ENCODE results near the gene THSD7A.

- no peak for TF ChIP-seq POLR2AphosphoS5 (IDR thresholded peaks at IDR 0.05; ENCODE audit: low read depth, low read length)
- TF ChIP-seq, protein P1, sequence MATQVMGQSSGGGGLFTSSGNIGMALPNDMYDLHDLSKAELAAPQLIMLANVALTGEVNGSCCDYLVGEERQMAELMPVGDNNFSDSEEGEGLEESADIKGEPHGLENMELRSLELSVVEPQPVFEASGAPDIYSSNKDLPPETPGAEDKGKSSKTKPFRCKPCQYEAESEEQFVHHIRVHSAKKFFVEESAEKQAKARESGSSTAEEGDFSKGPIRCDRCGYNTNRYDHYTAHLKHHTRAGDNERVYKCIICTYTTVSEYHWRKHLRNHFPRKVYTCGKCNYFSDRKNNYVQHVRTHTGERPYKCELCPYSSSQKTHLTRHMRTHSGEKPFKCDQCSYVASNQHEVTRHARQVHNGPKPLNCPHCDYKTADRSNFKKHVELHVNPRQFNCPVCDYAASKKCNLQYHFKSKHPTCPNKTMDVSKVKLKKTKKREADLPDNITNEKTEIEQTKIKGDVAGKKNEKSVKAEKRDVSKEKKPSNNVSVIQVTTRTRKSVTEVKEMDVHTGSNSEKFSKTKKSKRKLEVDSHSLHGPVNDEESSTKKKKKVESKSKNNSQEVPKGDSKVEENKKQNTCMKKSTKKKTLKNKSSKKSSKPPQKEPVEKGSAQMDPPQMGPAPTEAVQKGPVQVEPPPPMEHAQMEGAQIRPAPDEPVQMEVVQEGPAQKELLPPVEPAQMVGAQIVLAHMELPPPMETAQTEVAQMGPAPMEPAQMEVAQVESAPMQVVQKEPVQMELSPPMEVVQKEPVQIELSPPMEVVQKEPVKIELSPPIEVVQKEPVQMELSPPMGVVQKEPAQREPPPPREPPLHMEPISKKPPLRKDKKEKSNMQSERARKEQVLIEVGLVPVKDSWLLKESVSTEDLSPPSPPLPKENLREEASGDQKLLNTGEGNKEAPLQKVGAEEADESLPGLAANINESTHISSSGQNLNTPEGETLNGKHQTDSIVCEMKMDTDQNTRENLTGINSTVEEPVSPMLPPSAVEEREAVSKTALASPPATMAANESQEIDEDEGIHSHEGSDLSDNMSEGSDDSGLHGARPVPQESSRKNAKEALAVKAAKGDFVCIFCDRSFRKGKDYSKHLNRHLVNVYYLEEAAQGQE (IDR thresholded peaks at IDR 0.05; ENCODE audit: insufficient read depth in 1 of 2, low read depth in 2 of 2, low read length in 2 of 2), result no peak
Observed at GRCh38 chr7:11689096-11689495, 142.9 kb downstream of the THSD7A start.
